ENCODE results near the gene SUPT6H.

- TF ChIP-seq NFE2L1 (CRISPR knock-in tag; IDR thresholded peaks at IDR 0.05), result no peak
- no peak for TF ChIP-seq ELF4 (CRISPR knock-in tag; IDR thresholded peaks at IDR 0.05; ENCODE audit: low read depth)
- no peak for TF ChIP-seq SP1 (CRISPR knock-in tag; conservative IDR thresholded peaks at IDR 0.05)
- no peak for TF ChIP-seq CTCF (IDR thresholded peaks at IDR 0.05)
- no peak for TF ChIP-seq GTF2I (CRISPR knock-in tag; conservative IDR thresholded peaks at IDR 0.05)
- TF ChIP-seq USF2 (CRISPR knock-in tag; IDR thresholded peaks at IDR 0.05), result no peak
- TF ChIP-seq USF1 (CRISPR knock-in tag; IDR thresholded peaks at IDR 0.05), result no peak
- TF ChIP-seq E2F4 (CRISPR knock-in tag; IDR thresholded peaks at IDR 0.05; ENCODE audit: borderline replicate concordance, low read depth), result no peak
These were observed 39.0 kb downstream of the SUPT6H start for GRCh38 chr17:28700830-28701492.
